GM11168 (cell line): Measurements from ENCODE around the gene PDGFD.

Experiments used
- in situ Hi-C: fragments of 300-500 bp; cut with MboI; formaldehyde crosslinking; loops from one replicate; pipeline ENCODE4 v1.12.0; 2022; ENCODE audit warnings: low sequenced_read_pairs; ENCODE audit not compliant: unreplicated experiment

Gene PDGFD

DNA sequence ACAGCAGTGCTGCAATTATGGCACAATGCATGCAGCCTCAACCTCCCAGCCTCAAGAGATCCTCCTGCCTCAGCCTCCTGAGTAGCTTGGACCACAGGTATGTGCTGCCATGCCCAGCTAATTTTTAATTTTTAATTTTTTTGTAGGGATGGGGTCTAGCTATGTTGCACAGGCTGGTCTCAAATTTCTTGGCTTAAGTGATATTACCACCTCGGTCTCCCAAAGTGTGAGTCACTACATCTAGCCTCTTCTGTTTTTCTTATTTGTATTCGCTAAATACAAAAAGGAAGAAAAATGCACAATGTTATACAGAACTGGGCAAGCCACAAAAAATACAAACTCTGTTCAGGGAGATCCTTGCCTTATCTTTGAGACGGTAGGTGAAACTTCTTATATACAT is 65.4 kb downstream of the PDGFD start:
- in situ Hi-C loops, result no loop called here

DNA sequence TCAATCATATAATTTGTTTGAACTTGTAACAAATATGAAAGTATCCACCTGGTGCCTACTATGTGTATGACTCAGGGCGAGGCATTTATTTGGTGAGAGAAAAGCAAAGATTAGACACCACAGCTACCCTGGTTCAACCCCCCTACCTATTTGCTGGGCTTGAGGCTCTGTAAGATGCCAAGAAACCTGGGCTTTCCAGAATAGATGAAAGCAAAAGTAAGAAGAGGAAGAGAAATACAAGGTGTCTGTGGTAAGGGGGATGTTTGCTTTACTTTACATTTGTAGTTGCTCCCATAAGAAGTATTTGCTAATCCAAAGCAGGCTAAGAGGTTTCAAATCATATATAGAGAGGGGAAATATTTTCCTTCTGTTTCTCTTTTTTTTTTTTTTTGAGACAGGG is 65.8 kb downstream of the PDGFD start:
- in situ Hi-C loops, result no loop called here

DNA sequence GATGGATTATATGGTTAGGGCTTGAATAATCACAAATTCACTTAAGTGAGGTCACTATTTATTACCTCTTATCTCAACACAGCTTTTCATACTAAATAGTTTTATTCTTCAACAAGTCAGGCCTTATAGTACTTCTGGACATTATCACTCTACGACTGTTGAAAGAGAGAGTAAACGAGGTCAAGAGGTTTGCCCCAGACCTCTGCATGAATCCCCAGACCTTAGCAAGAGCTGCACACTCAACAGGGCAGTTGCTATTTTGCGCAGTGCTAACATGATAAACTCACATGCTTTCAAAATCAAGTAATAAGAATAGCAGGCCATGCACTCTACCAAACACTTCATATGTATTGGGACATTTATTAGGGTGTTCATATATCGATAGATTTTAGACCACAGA is 67.0 kb downstream of the PDGFD start:
- in situ Hi-C loops, result no loop called here

DNA sequence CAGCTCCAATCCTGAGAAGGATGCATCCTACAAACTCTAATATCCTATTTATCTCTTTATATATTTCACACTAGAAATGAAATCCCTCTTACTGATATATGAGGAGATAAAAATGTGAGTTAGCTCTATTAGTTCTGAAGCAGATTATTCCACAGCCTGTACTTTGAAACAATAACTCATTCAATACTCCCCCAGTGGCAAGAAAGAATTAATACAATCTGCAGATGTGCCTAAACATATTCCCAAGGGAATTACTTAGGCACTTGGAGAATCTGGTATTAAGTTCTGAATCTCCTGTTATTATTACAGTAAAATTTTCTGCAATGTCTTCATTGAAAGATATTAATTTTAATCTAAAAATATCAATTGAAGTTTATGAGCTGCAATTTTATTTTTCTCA is 68.2 kb downstream of the PDGFD start:
- in situ Hi-C loops, result no loop called here

DNA sequence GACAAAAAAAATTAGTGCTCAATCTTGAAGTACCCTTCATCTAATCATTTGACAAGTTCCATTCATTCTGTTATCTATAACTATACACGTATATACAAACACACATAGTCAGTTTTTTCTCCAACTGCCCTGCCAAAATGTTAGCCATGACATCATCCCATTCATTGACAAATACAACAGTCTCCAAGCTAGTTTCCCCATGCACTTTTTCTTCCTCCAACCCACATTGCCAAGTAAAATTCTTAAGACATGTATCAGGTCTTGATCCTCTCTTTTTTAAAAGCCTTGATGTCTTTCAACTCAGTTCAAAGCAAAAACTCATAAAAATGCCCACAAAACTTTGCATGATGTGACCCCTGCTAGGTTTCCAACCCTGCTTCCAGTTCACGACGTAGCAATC is 69.4 kb downstream of the PDGFD start:
- in situ Hi-C loops, result no loop called here

DNA sequence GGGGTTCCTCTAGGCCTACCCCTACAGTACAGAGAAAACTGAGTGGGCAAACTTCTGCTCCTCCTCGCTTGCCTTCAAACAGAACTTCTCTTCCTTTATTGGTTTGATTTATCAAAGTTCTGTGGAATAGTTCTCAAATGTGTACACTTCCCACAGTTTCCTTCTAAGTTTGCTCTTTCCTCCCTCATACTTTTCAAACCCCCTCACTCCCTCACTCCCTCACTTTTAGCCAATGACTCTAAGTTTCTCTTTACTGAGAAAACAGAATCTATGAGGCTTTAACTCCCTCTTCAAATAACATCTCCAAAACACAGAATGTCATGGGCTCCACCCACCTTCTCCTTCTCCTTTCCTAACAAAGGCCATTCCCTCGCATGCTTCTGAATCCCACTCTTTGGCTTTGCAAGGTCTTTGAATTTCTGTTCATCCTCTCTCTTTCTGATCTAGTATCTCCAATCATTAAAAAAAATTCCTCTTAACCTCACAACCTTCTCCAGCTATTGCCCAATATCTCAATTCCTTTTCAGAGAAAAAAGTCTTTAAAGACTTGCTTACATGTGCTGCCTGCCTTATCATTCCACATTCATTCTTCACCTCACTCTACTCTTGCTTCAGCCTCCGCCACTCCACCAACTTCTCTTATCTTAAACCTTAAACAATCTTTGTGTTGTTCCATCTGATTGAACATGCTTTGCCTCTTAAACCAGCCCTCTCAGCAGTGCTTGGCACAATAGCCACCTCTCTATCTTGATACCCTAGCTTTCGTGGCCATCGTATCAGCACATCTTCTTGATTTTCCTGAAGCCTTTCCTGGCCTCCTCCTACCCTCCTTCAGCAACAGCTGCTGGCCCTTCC is 70.3 kb downstream of the PDGFD start:
- in situ Hi-C loops, result no loop called here

DNA sequence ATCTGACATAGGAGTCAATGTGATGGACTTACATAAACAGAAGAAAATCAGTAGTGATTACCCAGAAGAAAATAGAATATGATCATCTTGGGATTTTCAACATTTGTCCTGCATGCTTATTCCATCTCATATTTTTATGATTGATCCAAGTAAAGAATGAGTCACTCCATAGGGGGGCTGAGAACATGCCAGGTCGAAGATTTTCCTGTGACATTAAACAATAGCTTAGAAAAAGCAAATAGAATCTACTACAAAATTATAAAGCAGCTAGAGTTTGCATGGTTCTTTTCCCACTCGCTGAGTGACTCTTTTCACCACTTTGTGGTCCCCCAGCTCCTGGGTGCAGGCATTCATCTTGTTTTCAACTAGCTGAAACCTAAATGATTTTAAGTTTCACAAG is 71.2 kb downstream of the PDGFD start:
- in situ Hi-C loops, result no loop called here

DNA sequence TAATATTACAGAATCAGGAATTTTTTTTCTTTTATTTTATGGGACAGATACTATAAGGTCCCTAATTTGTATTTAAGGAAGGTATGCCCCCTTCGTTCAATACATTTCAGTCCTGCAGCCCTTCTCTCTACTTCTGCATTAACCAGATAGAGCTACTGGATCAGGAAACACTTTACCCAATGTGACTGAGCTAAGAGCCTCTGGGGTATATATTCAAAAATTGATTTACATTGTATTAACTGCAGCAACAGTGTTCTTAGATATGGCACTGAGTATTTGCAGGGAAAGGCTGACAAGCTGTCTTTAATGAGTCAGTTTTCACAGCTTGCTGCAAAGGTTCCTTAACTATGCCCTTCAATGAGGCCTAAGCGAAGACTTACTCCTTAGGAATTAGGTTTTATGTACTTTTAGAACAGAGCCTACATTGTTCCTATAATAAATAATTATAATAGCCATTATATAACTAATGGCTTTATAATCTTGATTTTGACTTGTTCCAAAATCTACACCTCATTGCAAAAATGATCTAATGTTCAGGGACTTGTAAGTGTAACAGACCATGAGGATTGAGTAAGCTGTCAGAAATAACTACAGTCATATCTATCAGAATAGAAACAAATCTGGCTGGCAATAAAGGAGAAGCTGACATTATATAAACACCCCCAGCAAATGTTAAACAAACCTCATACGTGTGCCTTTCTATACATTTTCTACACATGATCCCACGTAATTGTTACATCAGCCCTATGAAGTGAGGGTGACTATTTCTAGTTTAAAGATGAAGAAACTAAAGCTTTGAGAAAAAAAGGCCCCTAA is 72.5 kb downstream of the PDGFD start:
- in situ Hi-C loops, result no loop called here

DNA sequence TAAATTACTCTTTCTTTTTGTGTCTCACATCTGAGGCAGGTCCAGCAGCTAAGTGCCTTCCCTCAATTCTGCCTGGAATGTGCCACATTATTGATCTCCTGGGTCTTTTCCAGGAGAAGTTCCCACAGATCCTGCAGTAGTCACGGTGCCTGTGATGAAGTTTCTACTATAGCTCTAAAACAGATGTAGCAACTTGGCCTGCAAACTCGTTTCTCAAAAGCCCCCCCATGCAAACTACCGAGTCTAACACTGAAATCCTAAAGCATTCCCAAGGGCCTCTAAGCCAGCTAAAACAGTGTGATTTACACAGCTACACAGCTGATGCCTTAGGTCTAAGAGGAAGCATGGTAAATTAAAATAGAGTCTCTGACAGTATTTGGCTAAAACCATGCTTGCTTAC is 73.2 kb downstream of the PDGFD start:
- in situ Hi-C loops, result no loop called here

DNA sequence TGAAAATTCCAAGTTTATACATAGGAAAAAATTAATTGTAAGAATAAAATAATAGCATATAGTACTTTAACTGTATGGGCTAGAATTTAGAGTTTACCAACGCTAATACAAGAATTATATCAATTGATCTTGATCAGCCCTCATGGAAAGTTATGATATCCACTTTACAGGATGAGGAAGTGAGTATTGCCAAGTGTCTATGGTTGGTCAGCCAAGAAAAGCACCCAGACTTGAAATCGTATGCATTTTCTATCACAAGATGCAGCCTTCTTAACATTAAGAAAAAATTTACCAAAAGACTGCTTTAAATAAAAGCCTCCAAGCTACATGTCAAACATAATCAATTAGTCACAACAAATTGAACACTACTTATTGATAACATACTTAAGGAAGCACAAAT is 74.5 kb downstream of the PDGFD start:
- in situ Hi-C loops, result no loop called here

DNA sequence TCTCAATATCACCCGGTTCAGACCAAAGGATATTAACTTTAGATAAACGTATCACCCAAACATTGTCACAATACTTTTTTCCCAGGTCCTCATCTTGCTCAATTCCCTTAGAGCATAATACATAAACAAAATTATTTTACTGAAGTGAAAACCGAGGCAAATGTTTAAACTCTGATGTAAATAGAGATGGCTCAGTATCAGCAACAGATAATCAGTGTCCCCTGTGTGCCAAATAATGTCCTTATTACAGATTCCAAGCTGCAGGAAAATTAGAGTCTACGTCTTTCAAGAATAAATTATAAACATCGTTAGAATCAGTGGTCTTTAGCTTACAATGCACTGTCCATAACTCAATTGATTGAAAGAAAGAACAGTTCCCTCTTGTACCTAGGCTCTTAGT is 77.3 kb downstream of the PDGFD start:
- in situ Hi-C loops, result no loop called here

DNA sequence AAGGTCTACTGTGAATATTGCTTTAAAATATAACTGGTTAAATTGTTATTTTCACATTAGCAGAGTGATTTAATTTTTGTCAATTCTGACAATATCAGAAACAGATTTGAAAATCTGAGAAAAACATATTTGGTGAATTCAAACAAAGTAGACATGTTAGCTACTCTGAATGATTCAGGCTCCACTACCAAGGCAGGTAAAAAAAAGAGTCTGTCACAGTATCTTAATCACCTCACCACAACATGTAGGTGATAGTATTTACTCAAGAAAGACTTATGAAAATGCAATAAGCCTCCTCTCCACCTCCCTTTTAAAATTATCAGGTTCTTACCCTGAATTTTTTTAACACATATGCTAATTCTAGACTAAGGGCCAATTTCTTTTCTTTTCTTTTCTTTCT is 85.0 kb downstream of the PDGFD start:
- in situ Hi-C loops, result no loop called here

DNA sequence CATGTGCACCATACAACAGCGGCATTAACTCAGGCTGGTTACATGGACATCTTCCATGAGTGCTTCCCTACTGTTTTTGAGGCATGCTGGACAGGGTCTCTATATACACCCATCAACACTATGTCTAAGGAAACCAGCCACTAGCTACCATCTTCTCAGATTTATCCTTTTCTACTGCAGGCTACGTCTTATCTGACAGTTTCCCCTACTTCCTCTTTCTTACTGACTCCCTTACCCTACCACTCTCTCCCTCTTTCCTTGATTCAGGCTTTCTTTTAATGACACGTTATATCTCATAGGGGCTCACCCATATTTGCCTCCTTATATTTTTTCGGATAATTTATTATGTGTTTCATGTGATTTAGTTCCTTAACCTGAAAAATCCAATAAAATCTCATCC is 85.7 kb downstream of the PDGFD start:
- in situ Hi-C loops, result no loop called here

DNA sequence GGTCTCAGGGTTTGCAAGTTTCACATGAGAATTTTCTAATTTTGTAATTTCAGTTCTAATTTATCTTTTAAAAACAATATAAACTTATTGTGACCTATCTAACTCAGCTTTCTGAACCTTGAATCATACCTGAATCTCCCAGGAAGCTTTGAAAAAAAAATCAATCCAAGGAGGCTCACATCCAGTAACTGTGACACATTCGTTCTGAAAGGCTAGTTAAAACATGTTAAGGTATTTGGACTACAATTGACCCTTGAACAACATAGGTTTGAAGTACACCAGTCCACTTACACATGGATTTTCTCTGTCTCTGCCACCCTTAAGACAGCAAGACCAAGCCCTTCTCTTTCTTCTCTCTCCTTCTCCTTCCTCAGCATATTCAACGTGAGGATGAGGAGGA is 87.5 kb downstream of the PDGFD start:
- in situ Hi-C loops, result no loop called here

DNA sequence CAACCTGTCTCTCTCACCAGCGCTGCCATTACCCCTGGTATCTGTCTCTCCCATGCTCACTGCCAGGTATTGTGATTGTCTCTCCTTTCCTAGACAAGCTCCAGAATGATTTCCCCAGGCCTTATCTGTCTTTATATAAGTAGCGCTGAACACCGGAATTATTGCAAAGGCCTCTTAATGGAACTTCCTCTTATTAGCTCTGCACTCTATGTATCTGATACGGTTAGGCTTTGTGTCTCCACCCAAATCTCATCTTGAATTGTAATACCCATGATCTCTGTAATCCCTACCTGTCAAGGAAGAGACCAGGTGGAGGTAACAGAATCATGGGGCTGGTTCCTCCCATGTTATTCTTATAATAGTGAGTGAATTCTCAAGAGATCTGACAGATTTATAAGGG is 88.2 kb downstream of the PDGFD start:
- in situ Hi-C loops, result no loop called here

DNA sequence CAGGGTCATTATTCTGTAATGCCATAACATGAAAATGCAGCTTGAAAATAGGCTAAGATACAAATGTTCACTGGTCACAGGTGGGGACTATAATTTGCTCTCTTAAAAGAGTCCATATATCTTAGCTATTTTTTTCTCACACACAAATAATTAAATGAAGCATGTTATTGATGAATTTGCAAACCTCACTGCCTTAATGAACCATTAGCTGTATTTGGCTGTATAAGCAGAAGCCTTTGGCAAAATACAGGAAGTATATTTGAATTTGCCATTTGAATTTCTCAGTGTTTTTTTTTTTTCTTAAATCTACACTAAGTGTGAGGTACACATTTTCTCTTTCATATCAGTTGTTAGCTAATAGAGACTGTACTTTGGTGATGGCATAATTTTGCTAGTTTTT is 88.9 kb downstream of the PDGFD start:
- in situ Hi-C loops, result no loop called here

DNA sequence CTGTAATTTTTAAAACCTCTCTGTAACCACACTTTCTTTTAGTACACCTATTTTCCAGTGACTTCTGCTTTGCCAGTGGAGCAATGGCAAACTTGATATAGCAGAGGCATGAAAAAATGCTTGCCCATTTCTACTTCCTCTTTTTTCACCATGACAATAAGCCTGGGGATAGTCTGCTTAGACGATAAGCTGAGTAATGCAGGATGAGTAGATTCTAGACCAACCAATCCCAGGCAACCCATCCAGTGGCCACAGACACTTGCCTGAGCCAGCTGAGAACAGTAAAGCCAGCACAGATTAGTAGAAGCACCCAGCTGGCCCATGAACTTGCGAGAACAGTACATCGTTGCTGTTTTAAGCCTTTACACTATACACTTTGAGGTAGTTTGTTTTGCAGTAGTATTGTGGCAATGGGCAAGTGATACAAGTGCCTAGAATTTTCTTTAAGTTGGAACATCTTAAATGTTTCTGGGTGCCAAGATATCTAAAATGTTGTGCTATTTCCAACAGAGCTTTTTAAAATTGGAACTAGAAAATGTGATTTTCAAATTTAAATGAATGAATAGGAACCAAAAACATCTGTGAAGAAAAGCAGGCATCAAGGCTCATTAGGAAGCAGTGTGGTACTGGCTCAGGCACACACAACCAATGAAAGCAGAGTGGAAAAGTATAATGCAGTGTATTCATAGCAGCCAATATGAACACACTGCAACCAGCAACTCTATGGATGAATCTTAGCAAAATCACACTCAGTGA is 89.8 kb downstream of the PDGFD start:
- in situ Hi-C loops, result no loop called here

DNA sequence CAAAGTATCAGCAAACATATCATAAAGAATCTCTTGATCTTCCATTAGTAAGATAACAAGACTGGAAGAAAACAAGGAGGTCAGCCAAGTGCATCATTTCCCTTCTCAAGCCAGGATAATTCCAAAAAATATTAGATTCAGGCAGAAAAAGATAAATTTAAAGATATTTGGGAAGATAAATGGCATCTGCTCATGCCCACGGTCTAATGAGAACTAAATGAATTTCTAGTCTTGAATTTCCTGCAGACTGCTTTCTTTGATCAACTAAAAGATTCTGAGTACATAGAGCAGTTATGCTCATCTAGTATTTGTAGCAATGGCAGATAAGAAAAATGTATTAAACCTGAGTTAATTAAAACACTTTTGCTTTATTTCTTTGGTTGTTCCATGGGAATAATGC is 96.4 kb downstream of the PDGFD start:
- in situ Hi-C loops, result no loop called here

DNA sequence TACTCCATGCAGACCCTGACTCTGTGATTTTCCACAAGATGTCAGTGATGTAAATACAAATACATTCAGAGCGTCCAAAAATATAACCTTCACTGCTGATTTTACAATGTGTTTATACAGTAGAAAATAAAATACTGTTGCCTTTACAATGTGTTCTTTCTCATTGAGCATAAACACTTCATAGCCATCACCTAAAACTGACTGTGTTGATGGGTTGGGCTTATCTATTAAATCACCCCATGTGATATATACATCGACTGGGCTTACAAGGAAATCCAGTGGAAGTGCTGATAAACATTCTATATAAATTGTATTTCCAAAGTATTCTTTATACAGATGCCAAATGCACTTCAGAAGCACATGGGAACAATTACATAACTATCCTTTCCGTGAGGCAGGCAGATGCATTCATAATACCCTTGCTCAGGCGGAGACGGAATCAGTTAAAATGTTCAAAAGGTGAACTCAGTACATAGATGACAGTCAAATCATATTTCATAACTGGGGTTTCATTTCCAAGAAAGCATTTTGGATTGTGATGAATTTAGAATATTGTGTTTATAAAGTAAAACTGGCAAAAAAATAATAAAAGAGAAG is 99.8 kb downstream of the PDGFD start:
- in situ Hi-C loops, result no loop called here

DNA sequence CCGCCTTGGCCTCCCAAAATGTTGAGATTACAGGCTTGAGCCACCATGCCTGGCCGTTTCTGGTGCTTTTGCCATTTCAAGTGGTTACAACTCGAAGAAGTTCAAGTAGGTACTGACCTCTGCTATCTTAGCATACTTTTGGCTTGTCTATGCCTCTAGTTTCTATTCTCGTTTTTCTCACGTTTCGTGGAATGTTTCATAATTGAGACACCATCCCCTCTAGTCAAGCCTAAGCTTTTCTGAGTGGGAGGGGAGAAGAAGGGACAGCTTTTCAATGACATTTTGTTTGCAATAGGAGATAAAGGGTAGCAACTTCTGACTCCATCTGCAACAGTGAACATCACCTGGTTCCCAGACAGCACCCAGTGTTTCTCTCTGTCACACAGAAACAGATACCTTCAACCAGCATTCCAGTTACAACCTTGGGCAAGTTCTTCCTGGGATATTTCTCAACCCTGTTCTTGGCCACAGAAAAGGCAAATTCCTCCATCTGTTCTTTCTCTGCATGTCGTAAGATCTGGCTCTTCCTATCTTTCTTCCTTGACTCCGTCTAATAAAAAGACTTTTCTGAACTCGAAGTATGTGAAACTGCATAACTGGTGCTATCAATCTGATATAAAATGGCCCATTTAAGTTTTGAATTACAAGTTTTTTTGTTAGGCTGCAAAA is 102.0 kb downstream of the PDGFD start:
- in situ Hi-C loops, result no loop called here
